BLaER1 treated with 17β-estradiol and CSF1 and Interleukin-3, amounts not matched to agents 10 nM and 100 nM (cell line): Measurements from ENCODE around the gene GALNT16.

Source experiments
- H3K27ac ChIP-seq, 11 experiments: shearing (Covaris generic); formaldehyde crosslinking; 2 replicates each; pipeline ENCODE4 v1.8.1; 2022
- H3K27me3 ChIP-seq, 11 experiments: shearing (Covaris generic); formaldehyde crosslinking; 2 replicates each; pipeline ENCODE4 v1.8.1; 2022
- H3K36me3 ChIP-seq, 11 experiments: shearing (Covaris generic); formaldehyde crosslinking; 2 replicates each; pipeline ENCODE4 v1.8.1; 2022
- H3K4me1 ChIP-seq, 10 experiments: shearing (Covaris generic); formaldehyde crosslinking; 2 replicates each; pipeline ENCODE4 v1.8.1; 2022
- H3K4me2 ChIP-seq, 11 experiments: shearing (Covaris generic); formaldehyde crosslinking; 2 replicates each; pipeline ENCODE4 v1.8.1; 2022
- H3K4me3 ChIP-seq, 10 experiments: shearing (Covaris generic); formaldehyde crosslinking; 2 replicates each; pipeline ENCODE4 v1.8.1; 2022
- H3K9ac ChIP-seq, 11 experiments: shearing (Covaris generic); formaldehyde crosslinking; 2 replicates each; pipeline ENCODE4 v1.8.1; 2022
- H3K9me3 ChIP-seq, 11 experiments: shearing (Covaris generic); formaldehyde crosslinking; replicated peaks in 1 of 11; 2 replicates each; pipeline ENCODE4 v1.8.1; 2022
- H4K20me1 ChIP-seq, 11 experiments: shearing (Covaris generic); formaldehyde crosslinking; 2 replicates each; pipeline ENCODE4 v1.8.1; 2022
- Cebpa-rat ChIP-seq, 11 experiments: shearing (Covaris generic); IDR thresholded peaks; 2 replicates each; pipeline ENCODE4 v1.8.1; 2022

Gene GALNT16

GRCh38 chr14:69263364-69263763 is 3.4 kb downstream of the GALNT16 start:
- Histone ChIP-seq H4K20me1 (peaks cover 0 to 15% (median 0%) of the 10 kb centered on the region in 11 experiments; a peak in 4 of 22 replicates), H3K36me3 (no peaks in the 10 kb centered on the region), H3K27ac (no peak overlapping the region), H3K4me3 (no peak overlapping the region), H3K9ac (no peak overlapping the region), H3K27me3 (peaks cover 50 to 63% (median 57%) of the 10 kb centered on the region in 11 experiments), H3K4me2 (no peak overlapping the region), H3K4me1 (peaks cover 0 to 14% (median 8%) of the 10 kb centered on the region in 10 experiments; a peak in 8 of 20 replicates), H3K9me3 (peaks cover 0 to 12% (median 0%) of the 10 kb centered on the region in 11 experiments; a peak in 3 of 22 replicates)
- no peak for TF ChIP-seq Cebpa-rat (IDR thresholded peaks at IDR 0.05)

GRCh38 chr14:69263771-69264170 is 3.8 kb downstream of the GALNT16 start:
- H3K36me3 ChIP-seq = no peaks in the 10 kb centered on the region
- no peak overlapping the region for H3K4me3 ChIP-seq
- no peak for TF ChIP-seq Cebpa-rat (IDR thresholded peaks at IDR 0.05)
- H3K9me3 ChIP-seq = peaks cover 0 to 12% (median 0%) of the 10 kb centered on the region in 11 experiments; a peak in 3 of 22 replicates
- H3K4me2 ChIP-seq = no peak overlapping the region
- H3K9ac ChIP-seq = no peak overlapping the region
- peaks cover 0 to 15% (median 0%) of the 10 kb centered on the region in 11 experiments; a peak in 4 of 22 replicates for H4K20me1 ChIP-seq
- H3K27me3 ChIP-seq = peaks cover 46 to 59% (median 53%) of the 10 kb centered on the region in 11 experiments
- peaks cover 0 to 14% (median 8%) of the 10 kb centered on the region in 10 experiments; a peak in 8 of 20 replicates for H3K4me1 ChIP-seq
- no peak overlapping the region for H3K27ac ChIP-seq

GRCh38 chr14:69266572-69267345 is 6.8 kb downstream of the GALNT16 start:
- H3K36me3 ChIP-seq = no peaks in the 10 kb centered on the region
- peaks cover 0 to 8% (median 0%) of the 10 kb centered on the region in 11 experiments; a peak in 1 of 22 replicates for H4K20me1 ChIP-seq
- H3K27me3 ChIP-seq = peaks cover 16 to 29% (median 23%) of the 10 kb centered on the region in 11 experiments
- no peak overlapping the region for H3K27ac ChIP-seq
- H3K9ac ChIP-seq = no peak overlapping the region
- no peak for TF ChIP-seq Cebpa-rat (IDR thresholded peaks at IDR 0.05)
- no peaks in the 10 kb centered on the region for H3K4me1 ChIP-seq
- no peaks in the 10 kb centered on the region for H3K9me3 ChIP-seq
- no peak overlapping the region for H3K4me3 ChIP-seq
- H3K4me2 ChIP-seq = no peak overlapping the region

- H3K9me3 ChIP-seq = no peaks in the 10 kb centered on the region
- H3K36me3 ChIP-seq = no peaks in the 10 kb centered on the region
- H3K4me3 ChIP-seq = no peak overlapping the region
- no peak for TF ChIP-seq Cebpa-rat (IDR thresholded peaks at IDR 0.05)
- no peaks in the 10 kb centered on the region for H3K4me1 ChIP-seq
- no peak overlapping the region for H3K4me2 ChIP-seq
- peaks cover 9 to 22% (median 16%) of the 10 kb centered on the region in 11 experiments for H3K27me3 ChIP-seq
- no peak overlapping the region for H3K27ac ChIP-seq
- H3K9ac ChIP-seq = no peak overlapping the region
- 0 out of 22 replicates have a peak, but pooled peaks cover 0 to 2% (median 0%) of the 10 kb centered on the region in 11 experiments for H4K20me1 ChIP-seq
Observed at GRCh38 chr14:69267492-69267891, 7.5 kb downstream of the GALNT16 start.

- no peaks in the 10 kb centered on the region for H4K20me1 ChIP-seq
- peaks cover 2 to 14% (median 8%) of the 10 kb centered on the region in 11 experiments; a peak in 20 of 22 replicates for H3K27me3 ChIP-seq
- no peaks in the 10 kb centered on the region for H3K4me1 ChIP-seq
- H3K27ac ChIP-seq = no peak overlapping the region
- no peaks in the 10 kb centered on the region for H3K9me3 ChIP-seq
- no peak overlapping the region for H3K4me3 ChIP-seq
- H3K36me3 ChIP-seq = no peaks in the 10 kb centered on the region
- H3K4me2 ChIP-seq = no peak overlapping the region
- no peak overlapping the region for H3K9ac ChIP-seq
- TF ChIP-seq Cebpa-rat (IDR thresholded peaks at IDR 0.05) = no peak
Observed at GRCh38 chr14:69268223-69268622, 8.3 kb downstream of the GALNT16 start.

GRCh38 chr14:69268763-69269162 is 8.8 kb downstream of the GALNT16 start:
- Histone ChIP-seq H4K20me1 (no peaks in the 10 kb centered on the region), H3K9ac (no peak overlapping the region), H3K4me2 (no peak overlapping the region), H3K4me1 (no peaks in the 10 kb centered on the region), H3K4me3 (no peak overlapping the region), H3K9me3 (no peaks in the 10 kb centered on the region), H3K27ac (no peak overlapping the region), H3K36me3 (no peaks in the 10 kb centered on the region), H3K27me3 (peaks cover 0 to 9% (median 3%) of the 10 kb centered on the region in 11 experiments; a peak in 17 of 22 replicates)
- TF ChIP-seq Cebpa-rat (IDR thresholded peaks at IDR 0.05) = no peak

GRCh38 chr14:69269381-69269780 is 9.4 kb downstream of the GALNT16 start:
- H3K27ac ChIP-seq = no peak overlapping the region
- no peak for TF ChIP-seq Cebpa-rat (IDR thresholded peaks at IDR 0.05)
- H3K4me3 ChIP-seq = no peak overlapping the region
- no peak overlapping the region for H3K4me2 ChIP-seq
- no peaks in the 10 kb centered on the region for H3K36me3 ChIP-seq
- no peak overlapping the region for H3K9ac ChIP-seq
- H4K20me1 ChIP-seq = no peaks in the 10 kb centered on the region
- H3K9me3 ChIP-seq = no peaks in the 10 kb centered on the region
- peaks cover 0 to 6% (median 0%) of the 10 kb centered on the region in 11 experiments; a peak in 2 of 22 replicates for H3K27me3 ChIP-seq
- H3K4me1 ChIP-seq = no peaks in the 10 kb centered on the region

GRCh38 chr14:69270097-69270496 is 10.1 kb downstream of the GALNT16 start:
- Histone ChIP-seq H3K4me2 (no peak overlapping the region), H3K27me3 (peaks cover 0 to 4% (median 0%) of the 10 kb centered on the region in 11 experiments; a peak in 2 of 22 replicates), H4K20me1 (no peaks in the 10 kb centered on the region), H3K9ac (no peak overlapping the region), H3K36me3 (no peaks in the 10 kb centered on the region), H3K4me3 (no peak overlapping the region), H3K4me1 (no peaks in the 10 kb centered on the region), H3K27ac (no peak overlapping the region), H3K9me3 (no peaks in the 10 kb centered on the region)
- TF ChIP-seq Cebpa-rat (IDR thresholded peaks at IDR 0.05) = no peak

- Histone ChIP-seq H3K27me3 (no peaks in the 10 kb centered on the region; a peak in 1 of 22 replicates), H3K4me1 (no peaks in the 10 kb centered on the region)
- no peak for TF ChIP-seq Cebpa-rat (IDR thresholded peaks at IDR 0.05)
Observed at GRCh38 chr14:69270795-69271708, 11.1 kb downstream of the GALNT16 start.

More at GRCh38 chr14:69270795-69271708, 11.1 kb downstream of the GALNT16 start:
- no peak overlapping the region for H3K4me3 ChIP-seq
- no peak overlapping the region for H3K9ac ChIP-seq
- H3K36me3 ChIP-seq = no peaks in the 10 kb centered on the region
- no peaks in the 10 kb centered on the region for H4K20me1 ChIP-seq
- H3K4me2 ChIP-seq = no peak overlapping the region
- H3K9me3 ChIP-seq = no peaks in the 10 kb centered on the region
- no peak overlapping the region for H3K27ac ChIP-seq
